ENCODE results near the gene SF3A2.

SF3A2 gene

DNA sequence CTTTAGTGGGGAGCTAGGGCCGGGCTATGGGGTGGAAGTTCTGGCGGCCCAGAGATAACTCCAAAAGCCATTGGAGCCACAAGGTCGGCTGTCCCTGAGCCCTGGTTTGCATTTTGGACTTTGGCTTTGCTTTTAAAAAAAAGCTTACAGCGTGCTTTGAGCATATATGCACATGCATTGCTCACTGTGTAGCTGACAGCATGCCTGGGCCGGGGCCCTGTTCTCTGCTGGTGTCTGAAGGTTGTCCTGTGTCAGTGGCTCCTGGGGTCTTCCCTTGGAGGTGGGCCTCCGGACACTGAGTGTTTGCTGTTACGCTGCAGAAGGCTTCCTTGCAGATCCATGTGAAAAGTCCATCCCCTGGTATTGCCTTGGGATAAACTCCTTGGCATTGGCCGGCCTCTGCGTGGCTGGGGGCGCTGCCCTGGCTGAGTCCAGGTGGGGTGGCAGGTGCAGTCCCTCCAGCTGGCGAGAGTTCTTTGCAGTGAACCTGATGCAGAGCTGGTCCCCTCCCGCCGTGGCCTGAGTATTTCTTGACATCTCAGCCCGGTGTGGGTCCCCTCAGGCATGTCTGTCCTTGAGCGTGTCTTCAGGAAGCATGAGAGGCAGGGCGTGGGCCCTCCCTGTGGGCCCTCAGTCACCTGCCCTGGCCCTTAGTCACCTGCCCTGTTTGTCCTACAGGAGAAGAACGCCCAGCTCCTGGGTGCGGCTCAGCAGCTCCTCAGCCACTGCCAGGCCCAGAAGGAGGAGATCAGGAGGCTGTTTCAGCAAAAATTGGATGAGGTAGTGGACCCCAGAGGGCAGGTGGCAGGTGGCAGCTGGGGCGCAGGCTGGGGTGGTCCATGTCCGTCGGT lies 23.5 kb upstream of the SF3A2 start:
- ATAC-seq (replicated peaks; ENCODE audit: extremely low read depth, poor library complexity, severe bottlenecking) (no peak), DNase-seq (ENCODE audit: low spot score in 2 of 2) (no peak)
- no peak overlapping the region for H3K4me3 Mint-ChIP-seq
- H3K36me3 Mint-ChIP-seq (ENCODE audit: insufficient read depth), result peaks cover 4% of the 10 kb centered on the region
- H3K27ac Mint-ChIP-seq (ENCODE audit: low read depth), result no peak overlapping the region
- no peaks in the 10 kb centered on the region for H3K27me3 Mint-ChIP-seq
- no peaks in the 10 kb centered on the region for H3K9me3 Mint-ChIP-seq
- no peaks in the 10 kb centered on the region for H3K4me1 Mint-ChIP-seq

DNA sequence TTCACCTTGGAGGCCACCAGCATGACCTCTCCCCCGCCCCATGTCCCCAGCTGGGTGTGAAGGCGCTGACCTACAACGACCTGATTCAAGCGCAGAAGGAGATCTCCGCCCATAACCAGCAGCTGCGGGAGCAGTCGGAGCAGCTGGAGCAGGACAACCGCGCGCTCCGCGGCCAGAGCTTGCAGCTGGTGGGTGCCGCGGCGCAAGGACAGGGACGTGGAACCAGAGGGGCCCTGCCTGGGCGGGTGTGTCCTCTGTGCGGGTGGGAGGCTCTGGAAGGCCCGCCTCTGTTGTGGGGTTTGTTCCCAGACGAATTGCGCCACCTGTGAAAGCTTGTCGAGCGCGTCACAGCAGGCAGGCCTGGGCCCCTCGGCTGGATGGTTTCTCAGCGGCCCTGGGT lies 22.8 kb upstream of the SF3A2 start:
- no peaks in the 10 kb centered on the region for H3K4me1 Mint-ChIP-seq
- no peaks in the 10 kb centered on the region for H3K27me3 Mint-ChIP-seq
- no peak for ATAC-seq (replicated peaks; ENCODE audit: extremely low read depth, poor library complexity, severe bottlenecking)
- H3K27ac Mint-ChIP-seq (ENCODE audit: low read depth), result no peak overlapping the region
- H3K4me3 Mint-ChIP-seq, result no peak overlapping the region
- no peak for DNase-seq (ENCODE audit: low spot score in 2 of 2)
- H3K36me3 Mint-ChIP-seq (ENCODE audit: insufficient read depth), result peaks cover 7% of the 10 kb centered on the region
- H3K9me3 Mint-ChIP-seq, result no peaks in the 10 kb centered on the region

DNA sequence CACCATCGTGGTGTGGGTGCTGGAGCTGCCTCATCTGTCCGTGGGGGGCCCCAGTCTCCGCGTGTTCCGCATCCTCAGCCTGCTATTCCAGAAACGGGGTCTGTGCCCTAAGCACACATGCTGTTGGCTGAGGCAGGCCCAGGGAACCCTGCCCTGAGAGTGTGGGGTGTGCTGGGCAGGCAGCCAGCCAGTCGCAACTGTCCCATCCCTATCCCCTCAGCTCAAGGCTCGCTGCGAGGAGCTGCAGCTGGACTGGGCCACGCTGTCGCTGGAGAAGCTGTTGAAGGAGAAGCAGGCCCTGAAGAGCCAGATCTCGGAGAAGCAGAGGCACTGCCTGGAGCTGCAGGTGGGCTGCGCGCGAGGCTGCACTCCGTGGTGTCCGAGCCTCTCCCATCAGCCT lies 22.4 kb upstream of the SF3A2 start:
- no peak for ATAC-seq (replicated peaks; ENCODE audit: extremely low read depth, poor library complexity, severe bottlenecking)
- peaks cover 7% of the 10 kb centered on the region for H3K36me3 Mint-ChIP-seq (ENCODE audit: insufficient read depth)
- no peaks in the 10 kb centered on the region for H3K9me3 Mint-ChIP-seq
- DNase-seq (ENCODE audit: low spot score in 2 of 2), result no peak
- no peak overlapping the region for H3K4me3 Mint-ChIP-seq
- H3K4me1 Mint-ChIP-seq, result no peaks in the 10 kb centered on the region
- H3K27ac Mint-ChIP-seq (ENCODE audit: low read depth), result no peak overlapping the region
- no peaks in the 10 kb centered on the region for H3K27me3 Mint-ChIP-seq

DNA sequence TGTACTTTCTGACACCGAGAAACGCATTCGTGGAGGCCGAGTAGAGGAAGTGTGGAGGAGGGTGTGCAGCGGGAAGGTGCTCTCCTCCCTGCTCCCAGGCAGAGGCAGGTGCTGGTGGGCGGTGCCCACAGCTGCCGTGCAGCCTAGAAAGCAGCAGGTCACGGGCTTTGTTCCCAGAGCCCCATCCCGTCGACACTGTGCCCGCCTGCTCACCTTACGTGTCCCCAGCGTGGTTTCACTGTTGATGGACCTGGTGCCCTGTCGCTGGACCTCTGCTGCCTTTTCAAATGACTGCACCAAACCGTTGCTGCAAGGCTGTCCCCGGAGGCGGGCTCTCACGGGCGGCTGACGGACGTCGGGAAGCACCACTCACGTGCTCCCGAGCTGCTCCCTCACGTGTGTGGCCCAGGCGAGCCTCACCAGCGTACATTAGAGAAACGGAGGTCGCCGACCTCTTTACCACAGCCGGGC lies 21.3 kb upstream of the SF3A2 start:
- no peaks in the 10 kb centered on the region for H3K4me1 Mint-ChIP-seq
- H3K27me3 Mint-ChIP-seq, result no peaks in the 10 kb centered on the region
- H3K27ac Mint-ChIP-seq (ENCODE audit: low read depth), result no peak overlapping the region
- peaks cover 7% of the 10 kb centered on the region for H3K36me3 Mint-ChIP-seq (ENCODE audit: insufficient read depth)
- no peak for DNase-seq (ENCODE audit: low spot score in 2 of 2)
- H3K9me3 Mint-ChIP-seq, result no peaks in the 10 kb centered on the region
- H3K4me3 Mint-ChIP-seq, result no peak overlapping the region
- no peak for ATAC-seq (replicated peaks; ENCODE audit: extremely low read depth, poor library complexity, severe bottlenecking)

DNA sequence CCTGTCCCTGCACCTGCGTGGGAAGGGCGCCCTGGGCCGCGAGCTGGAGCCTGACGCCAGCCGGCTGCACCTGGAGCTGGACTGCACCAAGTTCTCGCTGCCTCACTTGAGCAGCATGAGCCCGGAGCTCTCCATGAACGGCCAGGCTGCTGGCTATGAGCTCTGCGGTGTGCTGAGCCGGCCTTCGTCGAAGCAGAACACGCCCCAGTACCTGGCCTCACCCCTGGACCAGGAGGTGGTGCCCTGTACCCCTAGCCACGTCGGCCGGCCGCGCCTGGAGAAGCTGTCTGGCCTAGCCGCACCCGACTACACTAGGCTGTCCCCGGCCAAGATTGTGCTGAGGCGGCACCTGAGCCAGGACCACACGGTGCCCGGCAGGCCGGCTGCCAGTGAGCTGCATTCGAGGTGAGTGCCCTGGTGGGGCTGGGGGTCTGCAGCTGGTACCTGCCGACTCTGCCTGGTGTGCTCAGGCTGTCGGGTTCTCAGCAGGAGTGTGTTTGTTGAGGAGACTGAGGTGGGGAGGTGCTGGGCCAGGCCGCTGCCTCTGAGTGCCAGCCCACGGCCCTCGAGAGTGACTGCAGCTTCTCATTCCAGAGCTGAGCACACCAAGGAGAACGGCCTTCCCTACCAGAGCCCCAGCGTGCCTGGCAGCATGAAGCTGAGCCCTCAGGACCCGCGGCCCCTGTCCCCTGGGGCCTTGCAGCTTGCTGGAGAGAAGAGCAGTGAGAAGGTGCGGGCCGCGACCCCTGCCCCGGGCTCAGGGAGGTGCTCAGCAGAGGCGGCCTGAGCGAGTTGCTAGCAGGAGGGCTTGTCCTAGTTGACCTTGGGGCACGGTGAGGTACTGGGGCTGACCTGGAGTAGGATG lies 20.0 kb upstream of the SF3A2 start:
- no peaks in the 10 kb centered on the region for H3K27me3 Mint-ChIP-seq
- no peaks in the 10 kb centered on the region for H3K4me1 Mint-ChIP-seq
- DNase-seq (ENCODE audit: low spot score in 2 of 2), result no peak
- no peaks in the 10 kb centered on the region for H3K9me3 Mint-ChIP-seq
- peaks cover 11% of the 10 kb centered on the region for H3K36me3 Mint-ChIP-seq (ENCODE audit: insufficient read depth)
- ATAC-seq (replicated peaks; ENCODE audit: extremely low read depth, poor library complexity, severe bottlenecking), result no peak
- no peak overlapping the region for H3K4me3 Mint-ChIP-seq
- peak overlapping the region; percentile 80 for H3K27ac Mint-ChIP-seq (ENCODE audit: low read depth)

DNA sequence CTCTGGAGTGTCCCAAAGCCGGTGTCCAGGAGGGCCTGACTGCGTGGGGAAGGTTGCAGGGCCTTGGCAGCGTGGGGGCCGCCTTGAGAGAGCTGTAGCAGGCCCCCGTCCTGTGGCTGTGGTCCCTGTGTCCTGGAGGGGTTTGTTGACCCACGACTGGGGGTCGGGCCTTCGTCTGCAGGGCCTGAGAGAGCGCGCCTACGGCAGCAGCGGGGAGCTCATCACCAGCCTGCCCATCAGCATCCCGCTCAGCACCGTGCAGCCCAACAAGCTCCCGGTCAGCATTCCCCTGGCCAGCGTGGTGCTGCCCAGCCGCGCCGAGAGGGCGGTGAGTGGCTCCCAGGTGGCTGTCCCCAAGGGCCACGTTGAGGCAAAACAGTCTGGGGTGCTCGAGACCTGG lies 19.0 kb upstream of the SF3A2 start:
- Mint-ChIP-seq H3K27me3 (no peaks in the 10 kb centered on the region), H3K36me3 (ENCODE audit: insufficient read depth) (peaks cover 8% of the 10 kb centered on the region), H3K4me1 (no peaks in the 10 kb centered on the region), H3K4me3 (no peak overlapping the region), H3K9me3 (no peaks in the 10 kb centered on the region), H3K27ac (ENCODE audit: low read depth) (peak overlapping the region; percentile 80)
- DNase-seq (ENCODE audit: low spot score in 2 of 2) (no peak), ATAC-seq (replicated peaks; ENCODE audit: extremely low read depth, poor library complexity, severe bottlenecking) (no peak)

DNA sequence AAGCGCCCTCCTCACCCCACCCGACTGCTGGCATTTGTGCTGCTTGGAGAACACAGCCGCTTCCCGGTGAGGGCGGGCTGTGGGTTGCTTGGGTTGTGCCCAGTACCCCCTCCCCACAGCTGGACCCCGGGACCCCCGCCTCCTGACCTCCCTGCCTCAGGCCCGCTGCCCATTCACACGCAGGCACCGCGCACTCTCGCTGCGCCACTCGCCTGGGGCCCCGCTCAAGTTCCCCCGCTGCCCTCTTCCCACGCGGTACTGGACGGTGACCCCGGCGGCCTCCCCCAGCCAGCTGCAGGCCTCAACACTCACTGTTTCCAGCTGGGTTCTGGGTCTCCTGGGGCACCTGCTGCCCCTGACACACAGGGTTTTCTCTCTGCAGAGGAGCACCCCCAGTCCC lies 16.9 kb upstream of the SF3A2 start:
- no peak for ATAC-seq (replicated peaks; ENCODE audit: extremely low read depth, poor library complexity, severe bottlenecking)
- H3K36me3 Mint-ChIP-seq (ENCODE audit: insufficient read depth), result peaks cover 15% of the 10 kb centered on the region
- no peaks in the 10 kb centered on the region for H3K9me3 Mint-ChIP-seq
- no peak overlapping the region for H3K4me3 Mint-ChIP-seq
- H3K27me3 Mint-ChIP-seq, result no peaks in the 10 kb centered on the region
- DNase-seq (ENCODE audit: low spot score in 2 of 2), result no peak
- peaks cover 10% of the 10 kb centered on the region for H3K4me1 Mint-ChIP-seq
- no peak overlapping the region for H3K27ac Mint-ChIP-seq (ENCODE audit: low read depth)

DNA sequence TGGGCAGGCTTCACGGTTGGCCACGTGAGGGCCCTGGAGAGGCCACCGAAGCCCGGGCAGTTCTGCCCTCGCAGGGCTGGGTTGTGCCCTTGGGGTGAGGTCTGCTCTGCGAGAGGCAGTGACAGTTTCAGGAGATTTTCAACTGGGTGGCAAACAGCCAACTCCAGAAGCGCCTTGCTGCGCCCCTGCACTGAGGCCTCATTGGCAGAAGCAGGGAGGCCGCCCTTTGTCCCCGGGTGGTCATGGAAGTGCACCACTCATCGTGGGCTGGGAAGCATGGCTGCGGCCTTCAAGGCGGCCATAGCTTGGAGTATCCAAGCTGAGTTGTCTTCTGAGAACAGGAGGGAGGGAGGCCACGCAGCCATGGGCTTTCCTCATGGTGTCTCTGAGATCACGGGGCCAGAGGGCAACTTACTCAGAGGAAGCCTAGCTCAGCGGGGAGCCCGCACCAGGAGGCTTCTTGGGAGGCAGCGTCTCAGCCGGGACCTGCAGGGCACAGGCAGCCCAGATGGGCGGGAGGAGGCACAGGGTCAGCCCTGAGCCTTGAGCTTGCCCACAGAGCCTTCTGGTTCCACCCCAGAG lies 15.3 kb upstream of the SF3A2 start:
- H3K27ac Mint-ChIP-seq (ENCODE audit: low read depth), result peak overlapping the region; percentile 49
- ATAC-seq (replicated peaks; ENCODE audit: extremely low read depth, poor library complexity, severe bottlenecking) (no peak), DNase-seq (ENCODE audit: low spot score in 2 of 2) (no peak)
- H3K36me3 Mint-ChIP-seq (ENCODE audit: insufficient read depth), result peaks cover 20% of the 10 kb centered on the region
- H3K4me3 Mint-ChIP-seq, result no peak overlapping the region
- no peaks in the 10 kb centered on the region for H3K9me3 Mint-ChIP-seq
- no peaks in the 10 kb centered on the region for H3K27me3 Mint-ChIP-seq
- H3K4me1 Mint-ChIP-seq, result peaks cover 10% of the 10 kb centered on the region

DNA sequence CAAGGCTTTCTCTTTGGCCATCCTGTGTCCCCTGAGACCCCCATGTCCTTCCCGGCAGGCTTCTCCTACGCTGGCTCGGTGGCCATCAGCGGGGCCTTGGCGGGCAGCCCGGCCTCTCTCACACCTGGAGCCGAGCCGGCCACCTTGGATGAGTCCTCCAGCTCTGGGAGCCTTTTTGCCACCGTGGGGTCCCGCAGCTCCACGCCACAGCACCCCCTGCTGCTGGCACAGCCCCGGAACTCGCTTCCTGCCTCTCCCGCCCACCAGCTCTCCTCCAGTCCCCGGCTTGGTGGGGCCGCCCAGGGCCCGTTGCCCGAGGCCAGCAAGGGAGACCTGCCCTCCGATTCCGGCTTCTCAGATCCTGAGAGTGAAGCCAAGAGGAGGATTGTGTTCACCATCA lies 14.7 kb upstream of the SF3A2 start:
- H3K36me3 Mint-ChIP-seq (ENCODE audit: insufficient read depth), result peaks cover 20% of the 10 kb centered on the region
- no peak overlapping the region for H3K4me3 Mint-ChIP-seq
- H3K9me3 Mint-ChIP-seq, result no peaks in the 10 kb centered on the region
- H3K27me3 Mint-ChIP-seq, result no peaks in the 10 kb centered on the region
- no peak for ATAC-seq (replicated peaks; ENCODE audit: extremely low read depth, poor library complexity, severe bottlenecking)
- DNase-seq (ENCODE audit: low spot score in 2 of 2), result no peak
- peak overlapping the region; percentile 92 for H3K27ac Mint-ChIP-seq (ENCODE audit: low read depth)
- H3K4me1 Mint-ChIP-seq, result peaks cover 10% of the 10 kb centered on the region

DNA sequence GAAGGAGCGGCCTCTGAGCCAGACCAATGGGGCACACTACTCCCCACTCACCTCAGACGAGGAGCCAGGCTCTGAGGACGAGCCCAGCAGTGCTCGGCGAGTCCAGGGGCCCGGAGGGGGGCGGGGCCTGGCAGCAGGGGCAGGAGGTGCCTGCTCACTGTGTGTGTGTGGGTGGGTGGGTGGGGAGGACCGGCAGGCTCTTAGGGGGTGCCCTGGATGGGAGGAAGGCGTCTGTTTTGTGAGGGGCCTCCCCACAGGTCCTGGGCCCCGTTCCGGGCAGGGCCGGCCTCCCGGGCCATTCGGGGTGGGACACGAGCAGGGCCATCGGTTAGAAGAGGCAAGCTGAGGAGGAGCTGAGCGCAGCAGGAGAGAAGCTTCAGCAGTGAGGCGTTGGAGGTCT lies 13.2 kb upstream of the SF3A2 start:
- no peak overlapping the region for H3K4me3 Mint-ChIP-seq
- peaks cover 21% of the 10 kb centered on the region for H3K36me3 Mint-ChIP-seq (ENCODE audit: insufficient read depth)
- DNase-seq (ENCODE audit: low spot score in 2 of 2), result no peak
- no peaks in the 10 kb centered on the region for H3K27me3 Mint-ChIP-seq
- H3K9me3 Mint-ChIP-seq, result no peaks in the 10 kb centered on the region
- peaks cover 10% of the 10 kb centered on the region for H3K4me1 Mint-ChIP-seq
- H3K27ac Mint-ChIP-seq (ENCODE audit: low read depth), result peak overlapping the region; percentile 99
- peak; percentile 8 for ATAC-seq (replicated peaks; ENCODE audit: extremely low read depth, poor library complexity, severe bottlenecking)

DNA sequence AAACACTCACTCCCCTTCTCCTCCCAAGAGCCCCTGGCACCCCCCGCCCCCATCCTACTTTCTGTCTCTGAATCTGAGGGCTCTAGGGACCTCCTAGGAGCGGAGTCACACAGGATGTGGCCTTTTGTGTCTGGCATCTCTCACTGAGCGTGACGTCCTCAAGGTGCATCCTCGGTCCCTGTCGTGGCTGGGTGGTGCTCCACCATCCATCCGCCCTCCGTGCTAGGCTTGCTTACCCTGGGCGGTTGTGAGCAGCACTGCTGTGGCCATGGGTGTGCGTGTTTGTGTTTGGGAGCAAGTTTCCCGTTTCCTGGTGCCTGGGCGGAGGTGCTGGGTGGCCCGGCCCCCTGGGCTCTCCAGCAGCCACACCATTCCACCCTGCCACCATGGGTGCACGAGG lies 12.7 kb upstream of the SF3A2 start:
- H3K9me3 Mint-ChIP-seq, result no peaks in the 10 kb centered on the region
- DNase-seq (ENCODE audit: low spot score in 2 of 2) (peak; percentile 24 to 76), ATAC-seq (replicated peaks; ENCODE audit: extremely low read depth, poor library complexity, severe bottlenecking) (peak; percentile 99)
- peak overlapping the region; percentile 53 for H3K4me3 Mint-ChIP-seq
- peaks cover 19% of the 10 kb centered on the region for H3K36me3 Mint-ChIP-seq (ENCODE audit: insufficient read depth)
- peaks cover 10% of the 10 kb centered on the region for H3K4me1 Mint-ChIP-seq
- H3K27me3 Mint-ChIP-seq, result no peaks in the 10 kb centered on the region
- peak overlapping the region; percentile 99 for H3K27ac Mint-ChIP-seq (ENCODE audit: low read depth)

DNA sequence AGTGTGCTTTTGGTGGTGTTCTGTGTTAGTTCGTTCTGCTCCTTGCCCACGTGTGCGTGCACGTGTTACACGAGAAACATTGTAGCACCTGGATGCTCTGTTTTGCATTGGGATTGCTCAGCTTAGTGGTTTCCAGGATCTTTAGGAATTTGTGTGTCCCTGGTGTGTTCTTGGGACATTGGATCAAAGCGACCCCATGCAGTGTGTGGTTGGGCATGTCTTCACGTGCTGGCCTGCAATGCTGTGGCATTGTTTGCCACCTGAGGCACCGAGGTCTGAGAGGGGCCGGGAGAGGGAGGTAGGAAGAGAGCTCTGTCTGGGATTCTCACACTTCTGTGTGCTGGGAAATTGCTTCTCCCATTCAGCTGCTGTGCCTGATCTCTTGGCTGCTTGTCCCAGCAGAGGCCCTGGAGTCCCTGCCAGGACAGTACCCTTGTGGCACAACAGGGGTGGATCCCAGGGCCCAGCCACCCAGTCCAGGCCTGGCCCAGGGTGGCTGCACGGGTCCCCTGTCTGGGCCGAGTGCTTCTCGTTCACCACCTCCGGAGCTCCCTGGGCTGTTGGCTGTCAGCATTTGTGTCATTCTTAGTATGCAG lies 11.8 kb upstream of the SF3A2 start:
- Mint-ChIP-seq H3K27ac (ENCODE audit: low read depth) (peak overlapping the region; percentile 99), H3K9me3 (no peaks in the 10 kb centered on the region), H3K36me3 (ENCODE audit: insufficient read depth) (peaks cover 20% of the 10 kb centered on the region), H3K27me3 (no peaks in the 10 kb centered on the region), H3K4me1 (peaks cover 10% of the 10 kb centered on the region), H3K4me3 (no peak overlapping the region)
- ATAC-seq (replicated peaks; ENCODE audit: extremely low read depth, poor library complexity, severe bottlenecking) (no peak), DNase-seq (ENCODE audit: low spot score in 2 of 2) (no peak)
